HEK293 (cell line): ENCODE results near the gene PRXL2B.
A peak's percentile ranks its signal among the peaks of the same experiment; 100 is the strongest.

Experiments used
- EGR2 ChIP-seq: fragments of 450-650 bp; formaldehyde crosslinking; IDR thresholded peaks from 2 replicates; pipeline ENCODE4 v1.5.1; 2016; ENCODE audit warnings: low read depth, missing biosample characterization, missing genetic modification characterization
- GLIS2 ChIP-seq: fragments of 450-650 bp; formaldehyde crosslinking; IDR thresholded peaks from 2 replicates; pipeline ENCODE4 v1.5.1; 2016; ENCODE audit warnings: missing biosample characterization, missing genetic modification characterization
- HOXC10 ChIP-seq: sonication (generic); formaldehyde crosslinking; IDR thresholded peaks from 2 replicates; pipeline ENCODE4 v1.8.1; 2023; ENCODE audit warnings: mild to moderate bottlenecking, missing genetic modification reagents
- KLF16 ChIP-seq: fragments of 450-650 bp; formaldehyde crosslinking; IDR thresholded peaks from 2 replicates; pipeline ENCODE4 v1.5.1; 2017; ENCODE audit warnings: missing biosample characterization, missing genetic modification characterization
- KLF9 ChIP-seq: fragments of 450-650 bp; formaldehyde crosslinking; IDR thresholded peaks from 2 replicates; pipeline ENCODE4 v1.5.1; 2016; ENCODE audit warnings: missing biosample characterization, missing genetic modification characterization, low read depth
- OVOL3 ChIP-seq: fragments of 450-650 bp; formaldehyde crosslinking; IDR thresholded peaks from 2 replicates; pipeline ENCODE4 v1.5.1; 2016; ENCODE audit warnings: missing biosample characterization, missing genetic modification characterization
- PATZ1 ChIP-seq: fragments of 450-650 bp; formaldehyde crosslinking; IDR thresholded peaks from 2 replicates; pipeline ENCODE4 v1.5.1; 2016; ENCODE audit warnings: missing biosample characterization, missing genetic modification characterization
- SCRT2 ChIP-seq: fragments of 450-650 bp; formaldehyde crosslinking; IDR thresholded peaks from 2 replicates; pipeline ENCODE4 v1.5.1; 2016; ENCODE audit warnings: missing biosample characterization, missing genetic modification characterization
- ZBTB1 ChIP-seq: fragments of 450-650 bp; formaldehyde crosslinking; IDR thresholded peaks from 2 replicates; pipeline ENCODE4 v1.5.1; 2016; ENCODE audit warnings: missing biosample characterization, missing genetic modification characterization
- ZBTB20 ChIP-seq: fragments of 450-650 bp; formaldehyde crosslinking; IDR thresholded peaks from 2 replicates; pipeline ENCODE4 v1.5.1; 2016; ENCODE audit warnings: missing biosample characterization, missing genetic modification characterization
- ZBTB8A ChIP-seq: fragments of 450-650 bp; formaldehyde crosslinking; IDR thresholded peaks from 2 replicates; pipeline ENCODE4 v1.5.1; 2016; ENCODE audit warnings: missing biosample characterization, missing genetic modification characterization
- ZNF138 ChIP-seq: fragments of 450-650 bp; formaldehyde crosslinking; IDR thresholded peaks from 2 replicates; pipeline ENCODE4 v1.5.1; 2016; ENCODE audit warnings: missing biosample characterization, missing genetic modification characterization, borderline replicate concordance
- ZNF148 ChIP-seq: fragments of 450-650 bp; formaldehyde crosslinking; IDR thresholded peaks from 2 replicates; pipeline ENCODE4 v1.5.0; 2017; ENCODE audit warnings: missing biosample characterization, missing genetic modification characterization, borderline replicate concordance
- ZNF169 ChIP-seq: fragments of 450-650 bp; formaldehyde crosslinking; IDR thresholded peaks from 2 replicates; pipeline ENCODE4 v1.5.1; 2016; ENCODE audit warnings: missing biosample characterization, missing genetic modification characterization
- ZNF23 ChIP-seq: fragments of 450-650 bp; formaldehyde crosslinking; IDR thresholded peaks from 2 replicates; pipeline ENCODE4 v1.5.1; 2016; ENCODE audit warnings: missing biosample characterization, missing genetic modification characterization, borderline replicate concordance
- ZNF266 ChIP-seq: fragments of 450-650 bp; formaldehyde crosslinking; IDR thresholded peaks from 2 replicates; pipeline ENCODE4 v1.5.1; 2016; ENCODE audit warnings: missing biosample characterization, missing genetic modification characterization, low read depth
- ZNF280C ChIP-seq: fragments of 450-650 bp; formaldehyde crosslinking; IDR thresholded peaks from 2 replicates; pipeline ENCODE4 v1.5.1; 2016; ENCODE audit warnings: missing biosample characterization, missing genetic modification characterization
- ZNF324 ChIP-seq: fragments of 450-650 bp; formaldehyde crosslinking; IDR thresholded peaks from 2 replicates; pipeline ENCODE4 v1.5.1; 2016; ENCODE audit warnings: missing biosample characterization, missing genetic modification characterization
- ZNF404 ChIP-seq: fragments of 450-650 bp; formaldehyde crosslinking; IDR thresholded peaks from 2 replicates; pipeline ENCODE4 v1.5.1; 2017; ENCODE audit warnings: missing biosample characterization, missing genetic modification characterization
- ZNF433 ChIP-seq: fragments of 450-650 bp; formaldehyde crosslinking; IDR thresholded peaks from 2 replicates; pipeline ENCODE4 v1.5.1; 2016; ENCODE audit warnings: missing biosample characterization, missing genetic modification characterization, low read depth
- ZNF548 ChIP-seq: fragments of 450-650 bp; formaldehyde crosslinking; IDR thresholded peaks from 2 replicates; pipeline ENCODE4 v1.5.1; 2016; ENCODE audit warnings: missing biosample characterization, missing genetic modification characterization
- ZNF670 ChIP-seq: fragments of 450-650 bp; formaldehyde crosslinking; IDR thresholded peaks from 2 replicates; pipeline ENCODE4 v1.5.1; 2016; ENCODE audit warnings: missing biosample characterization, missing genetic modification characterization, low read depth
- ZSCAN5A ChIP-seq: fragments of 450-650 bp; formaldehyde crosslinking; IDR thresholded peaks from 2 replicates; pipeline ENCODE4 v1.5.1; 2016; ENCODE audit warnings: missing biosample characterization, missing genetic modification characterization
- TF ChIP-seq, protein P1 (sequence below): fragments of 450-650 bp; formaldehyde crosslinking; IDR thresholded peaks from 2 replicates; pipeline ENCODE4 v1.5.1; 2017; ENCODE audit warnings: missing biosample characterization, missing genetic modification characterization
- TF ChIP-seq, protein P2 (sequence below): fragments of 450-650 bp; formaldehyde crosslinking; IDR thresholded peaks from 2 replicates; pipeline ENCODE4; 2016; ENCODE audit warnings: missing biosample characterization, missing genetic modification characterization
- TF ChIP-seq, protein P3 (sequence below): fragments of 450-650 bp; formaldehyde crosslinking; IDR thresholded peaks from 2 replicates; pipeline ENCODE4 v1.5.1; 2017; ENCODE audit warnings: missing biosample characterization, missing genetic modification characterization

Gene PRXL2B

GRCh38 chr1:2566101-2567045 is 20.2 kb upstream of the PRXL2B start (continued):
- TF ChIP-seq ZNF148 (no peak), ZNF404 (tag by site-specific recombination) (peak; percentile 74; the same call in 1 of the 2 replicates), ZBTB8A (tag by site-specific recombination) (peak; percentile 68), EGR2 (tag by site-specific recombination) (peak; percentile 44; the same call in 1 of the 2 replicates), ZBTB20 (tag by site-specific recombination) (no peak), HOXC10 (no peak), ZBTB1 (tag by site-specific recombination) (0 out of 2 replicates have a peak, but pooled peaks have one; percentile 25), ZNF138 (tag by site-specific recombination) (no peak), PATZ1 (tag by site-specific recombination) (no peak), ZNF433 (tag by site-specific recombination) (no peak), ZNF548 (tag by site-specific recombination) (no peak), GLIS2 (tag by site-specific recombination) (no peak), ZNF670 (tag by site-specific recombination) (no peak), SCRT2 (tag by site-specific recombination) (no peak), ZNF169 (tag by site-specific recombination) (no peak), KLF9 (no peak), KLF16 (tag by site-specific recombination) (no peak), ZNF23 (tag by site-specific recombination) (no peak), OVOL3 (no peak), ZNF280C (tag by site-specific recombination) (no peak), ZSCAN5A (no peak), ZNF324 (tag by site-specific recombination) (no peak), ZNF266 (tag by site-specific recombination) (peak; percentile 72; the same call in 1 of the 2 replicates)
- TF ChIP-seq, protein P1, sequence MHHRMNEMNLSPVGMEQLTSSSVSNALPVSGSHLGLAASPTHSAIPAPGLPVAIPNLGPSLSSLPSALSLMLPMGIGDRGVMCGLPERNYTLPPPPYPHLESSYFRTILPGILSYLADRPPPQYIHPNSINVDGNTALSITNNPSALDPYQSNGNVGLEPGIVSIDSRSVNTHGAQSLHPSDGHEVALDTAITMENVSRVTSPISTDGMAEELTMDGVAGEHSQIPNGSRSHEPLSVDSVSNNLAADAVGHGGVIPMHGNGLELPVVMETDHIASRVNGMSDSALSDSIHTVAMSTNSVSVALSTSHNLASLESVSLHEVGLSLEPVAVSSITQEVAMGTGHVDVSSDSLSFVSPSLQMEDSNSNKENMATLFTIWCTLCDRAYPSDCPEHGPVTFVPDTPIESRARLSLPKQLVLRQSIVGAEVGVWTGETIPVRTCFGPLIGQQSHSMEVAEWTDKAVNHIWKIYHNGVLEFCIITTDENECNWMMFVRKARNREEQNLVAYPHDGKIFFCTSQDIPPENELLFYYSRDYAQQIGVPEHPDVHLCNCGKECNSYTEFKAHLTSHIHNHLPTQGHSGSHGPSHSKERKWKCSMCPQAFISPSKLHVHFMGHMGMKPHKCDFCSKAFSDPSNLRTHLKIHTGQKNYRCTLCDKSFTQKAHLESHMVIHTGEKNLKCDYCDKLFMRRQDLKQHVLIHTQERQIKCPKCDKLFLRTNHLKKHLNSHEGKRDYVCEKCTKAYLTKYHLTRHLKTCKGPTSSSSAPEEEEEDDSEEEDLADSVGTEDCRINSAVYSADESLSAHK = no peak
- TF ChIP-seq, protein P2, sequence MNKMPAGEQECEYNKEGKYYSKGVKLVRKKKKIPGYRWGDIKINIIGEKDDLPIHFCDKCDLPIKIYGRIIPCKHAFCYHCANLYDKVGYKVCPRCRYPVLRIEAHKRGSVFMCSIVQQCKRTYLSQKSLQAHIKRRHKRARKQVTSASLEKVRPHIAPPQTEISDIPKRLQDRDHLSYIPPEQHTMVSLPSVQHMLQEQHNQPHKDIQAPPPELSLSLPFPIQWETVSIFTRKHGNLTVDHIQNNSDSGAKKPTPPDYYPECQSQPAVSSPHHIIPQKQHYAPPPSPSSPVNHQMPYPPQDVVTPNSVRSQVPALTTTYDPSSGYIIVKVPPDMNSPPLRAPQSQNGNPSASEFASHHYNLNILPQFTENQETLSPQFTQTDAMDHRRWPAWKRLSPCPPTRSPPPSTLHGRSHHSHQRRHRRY (tag by site-specific recombination) = no peak
- TF ChIP-seq, protein P3, sequence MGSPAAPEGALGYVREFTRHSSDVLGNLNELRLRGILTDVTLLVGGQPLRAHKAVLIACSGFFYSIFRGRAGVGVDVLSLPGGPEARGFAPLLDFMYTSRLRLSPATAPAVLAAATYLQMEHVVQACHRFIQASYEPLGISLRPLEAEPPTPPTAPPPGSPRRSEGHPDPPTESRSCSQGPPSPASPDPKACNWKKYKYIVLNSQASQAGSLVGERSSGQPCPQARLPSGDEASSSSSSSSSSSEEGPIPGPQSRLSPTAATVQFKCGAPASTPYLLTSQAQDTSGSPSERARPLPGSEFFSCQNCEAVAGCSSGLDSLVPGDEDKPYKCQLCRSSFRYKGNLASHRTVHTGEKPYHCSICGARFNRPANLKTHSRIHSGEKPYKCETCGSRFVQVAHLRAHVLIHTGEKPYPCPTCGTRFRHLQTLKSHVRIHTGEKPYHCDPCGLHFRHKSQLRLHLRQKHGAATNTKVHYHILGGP = no peak
